Measurements from ENCODE around the gene SLC19A3.

DNA sequence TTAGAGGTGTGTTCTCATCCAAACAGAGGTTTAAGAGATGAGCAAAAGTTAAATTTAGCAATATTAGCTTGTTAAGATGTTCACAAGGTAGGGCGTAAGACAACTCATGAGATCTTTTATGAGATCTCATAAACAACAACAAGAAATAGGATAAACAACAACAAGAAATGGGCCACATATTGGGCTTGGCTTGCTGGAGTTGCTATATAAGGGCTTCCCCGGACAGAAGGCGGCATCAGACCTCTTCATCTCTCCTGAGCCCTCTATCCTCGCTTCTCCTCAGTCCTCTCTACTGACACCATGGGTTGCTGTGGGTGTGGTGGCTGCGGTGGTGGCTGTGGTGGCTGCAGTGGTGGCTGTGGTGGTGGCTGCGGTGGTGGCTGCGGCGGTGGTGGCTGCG, 27.8 kb upstream of the SLC19A3 start, which contains the start of gene SCYGR8:
- TF ChIP-seq CTCF (IDR thresholded peaks at IDR 0.05; ENCODE audit: low read depth, low read length, poor library complexity, severe bottlenecking) (no peak), EZH2phosphoT487 (IDR thresholded peaks at IDR 0.05; ENCODE audit: borderline replicate concordance, low read length) (no peak)

All from DOHH2 (cell line).